Fibroblast of skin of left biceps (primary cell): Measurements from ENCODE around the gene ITGA7.

Experiments
- DNase-seq, 2 experiments: peaks; one replicate each; pipeline ENCODE4 v3.0.0-alpha.2; 2013; ENCODE audit warnings: low read depth in 2 of 2

ITGA7 gene

DNA sequence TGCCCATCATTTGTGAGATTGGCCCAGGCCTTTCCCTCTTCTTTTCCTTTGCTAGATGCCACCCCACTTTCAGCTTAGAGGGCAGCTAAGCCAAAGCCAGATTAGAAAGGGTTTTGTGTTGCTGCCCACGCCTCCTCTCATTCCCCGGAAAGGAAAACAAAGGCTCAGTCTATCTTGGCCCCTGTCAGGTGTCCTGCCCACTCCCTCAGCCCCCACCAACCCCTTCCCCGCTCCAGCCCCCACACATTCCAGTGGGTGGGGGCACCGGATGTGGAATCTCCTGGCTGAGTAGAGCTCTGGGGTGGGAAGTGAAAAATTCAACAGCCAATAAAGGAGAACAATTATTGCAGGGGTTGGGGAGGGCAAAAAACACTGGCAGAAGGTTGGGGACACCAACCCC lies 10.3 kb upstream of the ITGA7 start:
- DNase-seq: no peak

DNA sequence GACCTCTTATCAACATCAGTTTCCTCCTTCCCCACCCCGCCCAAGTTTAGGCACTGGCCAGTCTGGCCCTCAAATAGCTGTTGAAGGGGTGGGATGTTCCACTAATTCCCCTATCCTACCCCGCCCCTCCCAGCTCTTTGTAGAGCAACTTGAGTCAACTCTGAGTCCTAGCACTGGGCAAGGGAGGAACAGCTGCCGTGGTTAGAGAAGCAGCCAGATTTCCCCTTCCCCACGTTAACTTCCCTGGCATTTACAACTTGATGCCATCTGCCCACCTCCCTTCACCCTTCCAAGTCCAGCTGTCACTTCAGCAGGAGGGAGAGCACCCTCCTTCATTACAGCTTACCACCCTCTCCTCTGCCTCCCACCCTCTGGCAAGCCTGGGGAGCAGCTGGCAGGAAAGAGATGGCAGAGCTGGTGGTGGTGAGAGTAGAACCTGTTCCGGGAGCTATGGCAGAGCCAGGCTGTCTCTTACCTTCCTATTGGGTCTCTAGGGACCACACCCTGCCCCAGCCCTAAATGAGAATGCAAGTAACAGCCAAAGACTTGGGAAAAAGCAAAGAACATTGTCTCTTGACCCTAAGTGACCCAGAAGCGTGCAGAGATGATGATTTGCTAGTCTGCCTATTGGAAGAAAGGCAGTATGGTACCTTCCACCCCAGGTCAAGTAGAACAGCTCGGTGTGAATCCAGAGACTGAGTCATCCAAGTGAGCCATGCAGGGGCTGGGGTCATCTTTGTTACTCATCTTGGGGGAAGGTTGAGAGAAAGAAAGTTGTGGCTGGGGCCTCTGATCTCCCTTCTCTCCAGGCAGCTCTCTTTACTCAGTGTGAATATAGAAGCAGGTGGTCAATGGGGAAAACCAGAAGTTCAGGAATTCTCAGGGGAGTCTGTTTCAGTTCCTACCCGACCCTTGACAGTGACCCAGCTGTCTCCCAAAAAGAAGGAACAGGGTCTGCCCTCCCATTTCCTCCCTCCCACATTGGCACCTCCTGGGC lies 9.6 kb upstream of the ITGA7 start:
- DNase-seq: no peak

DNA sequence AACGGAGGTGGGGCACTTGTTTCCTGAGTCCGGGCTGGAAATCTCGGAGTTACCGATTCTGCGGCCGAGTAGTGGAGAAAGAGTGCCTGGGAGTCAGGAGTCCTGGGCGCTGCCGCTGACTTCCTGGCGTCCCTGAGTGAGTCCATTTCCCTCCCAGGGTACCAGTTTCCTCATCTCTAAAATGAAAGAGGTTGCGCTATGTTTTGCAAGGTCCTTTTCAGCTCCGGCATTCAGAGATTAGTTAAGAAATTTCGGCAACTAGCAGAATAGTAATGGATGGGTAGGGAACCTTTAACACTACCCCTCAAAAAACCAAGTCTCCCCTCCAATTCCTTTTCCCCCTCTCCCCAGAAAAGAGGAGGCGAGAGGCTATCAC lies 8.9 kb upstream of the ITGA7 start:
- DNase-seq: no peak

DNA sequence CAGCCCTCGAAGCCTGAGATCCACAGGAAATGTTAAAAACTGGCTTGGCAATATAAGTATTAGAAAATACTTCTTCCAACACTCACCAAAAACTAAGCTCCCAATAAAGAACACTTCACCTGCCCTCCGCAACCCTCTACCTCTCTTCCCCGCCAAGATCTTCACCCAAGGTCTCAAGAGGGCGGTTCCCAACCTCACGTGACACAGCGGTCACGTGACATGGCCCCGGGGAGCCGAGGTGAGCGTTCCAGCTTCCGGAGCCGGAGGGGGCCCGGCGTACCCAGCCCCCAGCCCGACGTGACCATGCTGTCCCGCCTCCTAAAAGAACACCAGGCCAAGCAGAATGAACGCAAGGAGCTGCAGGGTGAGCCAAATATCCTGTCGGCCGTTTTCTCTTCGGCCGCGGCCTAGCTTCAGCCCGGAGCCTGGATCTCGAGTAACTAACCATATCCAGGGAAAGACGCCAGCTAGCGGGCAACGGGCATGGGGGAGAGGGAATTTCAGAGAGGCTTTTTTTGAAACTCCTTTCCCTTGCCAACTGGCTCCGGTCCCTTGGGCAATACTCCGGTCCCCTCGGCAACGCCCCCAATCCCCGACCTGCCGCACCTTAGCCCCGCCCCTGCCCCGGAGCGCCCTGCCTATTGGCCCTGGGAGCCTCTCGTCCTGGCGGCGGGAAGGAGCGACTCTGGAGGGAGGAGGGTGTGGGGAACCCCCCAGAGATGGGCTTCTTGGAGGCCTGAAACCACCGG lies 8.3 kb upstream of the ITGA7 start, which contains the start of gene BLOC1S1:
Gene BLOC1S1, plus strand, starts transcription at position 214 of the 749 bp plus-strand sequence. Its CDS starts 6 bp downstream, at position 220.
- DNase-seq: peak; percentile 88 to 90

DNA sequence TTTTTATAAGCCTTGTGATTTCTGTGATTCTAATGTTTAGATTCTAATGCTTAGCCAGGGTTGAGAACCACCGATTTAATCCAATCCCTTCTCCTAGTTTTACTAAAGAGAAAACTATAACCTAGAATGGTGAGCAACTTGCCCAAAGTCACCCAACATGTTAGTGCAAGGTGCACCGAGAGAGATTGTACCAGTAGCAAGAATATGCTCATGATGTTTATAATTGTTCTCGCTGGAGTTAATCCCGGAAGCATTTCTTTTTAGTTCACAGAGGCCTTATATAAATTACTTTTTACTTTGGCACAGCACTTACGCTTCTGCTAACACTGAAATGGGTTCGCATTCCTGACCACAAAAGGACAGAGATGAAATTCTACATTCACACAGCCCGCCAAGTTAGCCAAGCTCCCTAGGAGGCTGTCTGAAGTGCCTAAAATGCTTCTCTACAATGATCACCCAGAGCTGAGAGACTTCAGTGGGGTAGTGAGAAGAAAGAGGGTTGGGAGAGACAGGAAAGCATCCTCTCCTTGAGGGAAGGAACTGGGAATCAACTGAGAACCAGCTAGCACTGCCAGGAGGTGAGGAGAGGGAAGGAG lies 7.6 kb upstream of the ITGA7 start:
- no peak for DNase-seq

DNA sequence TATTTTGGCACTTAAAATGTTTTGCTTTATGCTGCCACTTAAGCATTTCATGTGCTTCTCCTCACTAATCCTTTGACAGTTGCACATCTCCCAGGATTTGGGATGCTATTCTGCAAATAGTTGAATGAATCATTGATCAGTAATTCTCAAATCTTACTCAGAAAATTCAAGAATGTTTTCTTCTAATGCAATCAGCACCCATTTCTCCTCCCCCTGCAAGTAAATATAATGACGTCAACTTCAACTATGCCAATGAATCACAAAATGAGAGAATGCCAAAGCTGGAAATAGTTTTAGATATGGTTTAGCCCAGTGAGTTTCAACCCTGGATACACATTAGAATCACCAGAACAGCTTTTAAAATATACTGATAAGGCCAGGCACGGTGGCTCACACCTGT lies 6.0 kb upstream of the ITGA7 start:
- peak; percentile 74 to 76 for DNase-seq

DNA sequence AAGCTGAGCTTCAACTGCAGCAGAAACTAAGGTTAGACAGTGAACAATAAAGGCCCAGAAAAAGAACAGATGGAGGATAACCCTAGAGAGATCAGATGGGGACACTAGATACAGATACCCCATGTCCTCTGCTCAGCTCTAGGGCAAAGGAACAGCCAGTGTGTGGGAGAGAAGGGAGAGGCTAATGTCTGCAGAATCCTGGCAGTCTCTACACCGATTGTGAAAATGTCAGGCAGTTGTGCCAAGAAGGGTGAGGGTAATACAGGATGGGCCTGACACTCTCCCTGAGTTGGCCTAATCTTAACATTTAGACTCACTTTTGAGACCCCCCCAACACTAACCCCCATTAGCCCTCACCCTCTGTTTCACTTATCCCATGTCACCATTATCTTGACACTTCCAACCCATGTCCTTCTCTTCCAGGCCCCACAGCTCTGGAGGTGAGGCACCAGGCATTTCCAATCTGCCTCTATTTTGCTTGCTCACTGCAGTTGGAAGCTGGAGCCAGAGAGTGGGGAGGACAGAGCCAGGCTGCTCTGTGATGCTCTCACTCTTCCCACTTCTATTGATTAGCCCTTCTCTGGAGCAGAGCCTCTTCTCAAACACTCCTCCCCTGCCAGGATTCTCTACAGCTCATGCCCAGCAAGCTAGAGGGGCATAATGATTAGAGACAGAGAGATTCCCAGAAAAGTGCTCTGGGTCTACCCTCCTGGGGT lies 5.2 kb upstream of the ITGA7 start:
- no peak for DNase-seq

DNA sequence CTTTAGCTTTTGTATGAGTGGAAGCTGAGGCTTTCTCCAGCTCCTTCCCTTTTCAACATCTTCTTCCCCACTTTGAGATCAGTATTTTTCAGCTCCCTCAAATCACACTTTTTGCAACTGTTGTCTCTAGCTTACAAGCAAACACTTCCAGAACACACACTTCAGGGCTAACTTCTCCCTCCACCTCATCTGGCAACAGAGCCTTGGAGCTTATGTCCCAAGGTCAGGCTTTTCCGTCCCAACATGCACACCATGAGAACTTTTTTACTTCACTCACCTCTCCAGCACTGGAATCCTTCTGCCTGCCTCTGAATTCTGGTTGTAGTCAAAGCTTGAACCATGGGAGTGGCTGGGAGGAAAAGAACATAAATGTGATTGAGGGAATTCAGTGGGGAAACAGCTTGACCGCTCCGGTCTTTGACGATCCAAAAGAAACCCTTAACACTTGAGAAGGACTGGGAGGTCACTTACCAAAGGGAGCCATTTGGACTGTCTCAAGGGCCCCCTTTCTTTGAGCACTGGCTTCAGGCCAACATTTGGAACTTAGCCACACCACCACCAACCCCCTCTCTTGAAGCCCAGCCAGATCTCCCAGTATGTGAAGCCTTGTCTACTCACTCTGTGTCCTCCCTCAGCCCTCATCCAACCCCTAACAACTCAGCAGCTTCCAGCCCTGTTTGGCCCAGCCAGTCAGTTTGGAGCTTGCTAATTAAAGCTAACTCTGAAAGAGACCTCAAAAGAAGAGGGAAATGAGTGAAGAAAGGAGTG lies 4.3 kb upstream of the ITGA7 start:
- DNase-seq: no peak

DNA sequence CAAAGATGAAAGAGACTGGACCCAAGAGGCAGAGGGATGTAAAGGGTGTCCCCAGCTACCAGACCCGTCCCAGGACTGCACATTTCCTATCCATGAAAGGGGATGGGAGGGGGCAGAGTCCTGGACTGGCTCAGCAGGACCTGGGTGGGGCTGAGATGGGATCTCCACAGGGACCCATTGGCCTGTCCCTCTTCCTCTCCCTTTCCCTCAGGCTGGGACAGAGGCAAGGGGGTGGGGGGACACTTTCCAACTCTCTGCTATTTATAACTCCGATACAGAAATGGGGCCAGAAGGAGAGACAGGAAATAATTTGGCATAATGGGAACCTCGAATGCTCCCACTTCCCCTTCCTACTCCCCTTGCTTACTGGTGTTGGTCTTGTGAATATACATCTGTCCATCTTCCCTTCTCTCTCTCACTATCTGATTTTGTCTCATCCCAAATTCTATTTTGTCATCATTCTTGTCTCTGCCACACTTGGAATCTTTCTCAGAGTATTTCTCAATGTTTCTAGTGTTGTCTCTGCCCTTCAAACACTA lies 1.1 kb upstream of the ITGA7 start:
- no peak for DNase-seq

DNA sequence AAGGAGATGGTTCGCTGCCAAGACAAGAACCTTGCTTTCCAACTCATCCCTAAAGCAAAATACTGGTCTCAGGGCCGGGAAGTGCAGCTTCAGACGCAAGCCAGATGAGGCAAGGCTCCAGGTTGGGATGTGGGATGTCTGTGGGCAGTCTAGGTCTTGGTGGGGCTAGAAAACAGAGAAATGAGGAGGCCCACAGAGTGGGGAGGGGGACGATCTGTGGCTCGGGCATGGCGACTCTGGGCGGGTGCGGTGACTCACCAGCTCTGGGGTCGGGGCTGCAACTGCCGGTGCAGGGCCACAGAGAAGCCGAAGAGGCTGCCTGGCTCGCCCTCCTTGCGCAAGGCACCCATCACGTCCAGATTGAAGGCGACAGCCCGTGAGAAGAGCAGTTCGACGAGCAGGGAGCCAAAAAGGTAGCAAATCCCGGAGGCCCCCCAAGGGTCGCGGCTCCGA lies 459 bp downstream of the ITGA7 start:
- no peak for DNase-seq

DNA sequence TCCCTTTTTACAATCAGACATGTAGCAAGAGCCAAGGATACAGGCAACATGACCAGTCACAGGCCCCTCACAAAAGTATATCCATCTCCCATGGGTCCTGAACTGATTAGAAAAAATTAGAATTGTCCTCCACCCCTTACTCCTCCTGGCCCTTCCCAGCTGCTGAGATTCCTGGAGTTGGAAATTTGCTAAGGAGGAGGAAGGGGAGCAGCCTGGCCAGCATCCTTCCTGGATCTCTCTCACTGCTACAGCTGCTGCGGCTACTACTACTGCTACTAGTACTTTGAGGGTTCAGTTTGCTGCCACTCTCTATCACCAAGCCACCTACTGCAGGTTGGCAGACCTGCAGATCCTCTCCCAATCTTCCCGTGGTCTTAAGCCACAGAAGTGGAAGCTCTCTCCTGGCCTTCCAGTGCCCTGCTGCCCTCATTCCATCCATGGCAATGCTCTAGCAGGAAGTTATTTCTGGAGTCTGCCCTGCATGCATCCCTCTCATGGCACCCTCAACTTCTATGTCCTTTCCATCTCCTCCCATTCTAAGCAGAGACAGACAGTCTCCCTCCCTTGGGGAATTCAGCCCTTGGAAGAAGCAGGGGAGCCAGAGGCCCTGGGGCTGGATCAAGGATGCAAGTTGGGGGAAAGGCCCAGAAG lies 1.0 kb downstream of the ITGA7 start:
- no peak for DNase-seq

DNA sequence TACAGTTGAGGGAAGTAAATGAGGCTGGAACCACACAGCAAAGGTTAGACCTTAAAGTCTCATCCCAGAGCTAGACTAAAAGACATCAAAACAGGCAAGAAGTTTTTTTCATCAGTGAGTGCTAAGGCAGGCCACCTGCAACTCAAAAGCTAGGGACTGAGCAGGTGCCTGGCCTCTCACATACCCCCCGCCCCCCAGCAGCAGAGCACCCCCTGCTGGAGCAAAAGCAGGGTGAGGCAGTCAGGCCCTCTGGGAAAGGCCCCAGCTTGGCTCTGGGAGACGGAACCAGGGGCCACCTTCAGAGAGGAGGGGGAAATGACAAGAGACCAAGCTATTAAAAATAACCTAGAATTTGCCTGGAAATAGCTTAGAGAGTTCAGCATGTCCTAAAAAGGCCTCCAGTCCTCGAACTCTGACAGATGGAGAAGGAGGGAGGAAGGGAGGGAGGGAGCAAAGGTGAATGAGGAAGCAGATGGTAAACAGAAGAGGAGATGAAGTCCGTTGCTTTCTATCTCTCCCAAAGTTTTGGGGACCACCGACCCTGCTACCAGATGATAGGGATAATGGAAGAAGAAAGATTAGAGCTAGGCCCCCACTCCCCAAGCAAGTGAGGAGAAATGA lies 1.8 kb downstream of the ITGA7 start:
- no peak for DNase-seq

DNA sequence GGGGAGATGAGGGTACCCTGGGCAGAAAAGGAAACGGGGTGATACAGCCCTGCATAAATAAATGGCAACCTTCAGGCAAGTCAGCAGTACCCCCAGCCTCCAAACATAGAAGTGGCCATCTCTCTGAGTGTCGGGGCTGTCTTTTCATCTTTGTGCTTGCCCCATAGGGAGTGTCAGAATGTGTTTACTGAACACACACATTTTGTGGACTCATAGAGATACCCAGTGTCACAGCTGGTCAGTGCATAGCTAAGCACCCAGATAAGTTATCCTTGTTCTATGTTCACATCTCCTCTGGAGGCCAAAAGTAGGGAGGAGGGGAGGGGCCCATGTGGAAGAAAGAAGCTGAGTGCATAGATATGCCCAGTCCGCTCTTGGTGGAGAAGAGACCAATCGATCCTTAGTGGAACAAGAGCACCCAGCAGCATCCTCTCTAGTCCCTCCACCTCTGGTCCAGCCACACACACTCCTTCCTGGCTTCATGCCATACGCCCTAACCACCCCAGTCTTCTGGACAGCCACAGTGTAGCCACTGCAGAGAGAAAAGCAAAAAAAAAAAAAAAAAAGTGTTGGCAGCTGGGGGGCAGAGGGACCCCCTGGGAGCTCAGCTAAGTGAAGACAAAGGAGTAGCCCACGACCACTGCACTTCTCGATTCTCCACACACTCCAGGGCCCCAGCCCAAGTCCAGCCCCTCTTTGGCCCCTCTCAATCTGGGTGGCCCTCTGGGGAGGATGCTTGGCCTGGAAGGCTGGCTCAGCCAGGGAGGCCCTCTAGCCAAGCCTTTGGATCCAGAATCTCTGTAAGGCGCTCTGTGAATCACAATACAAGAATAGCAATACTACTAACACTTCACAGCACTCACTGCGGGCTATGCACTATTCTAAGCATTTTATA lies 2.6 kb downstream of the ITGA7 start:
- DNase-seq: no peak

DNA sequence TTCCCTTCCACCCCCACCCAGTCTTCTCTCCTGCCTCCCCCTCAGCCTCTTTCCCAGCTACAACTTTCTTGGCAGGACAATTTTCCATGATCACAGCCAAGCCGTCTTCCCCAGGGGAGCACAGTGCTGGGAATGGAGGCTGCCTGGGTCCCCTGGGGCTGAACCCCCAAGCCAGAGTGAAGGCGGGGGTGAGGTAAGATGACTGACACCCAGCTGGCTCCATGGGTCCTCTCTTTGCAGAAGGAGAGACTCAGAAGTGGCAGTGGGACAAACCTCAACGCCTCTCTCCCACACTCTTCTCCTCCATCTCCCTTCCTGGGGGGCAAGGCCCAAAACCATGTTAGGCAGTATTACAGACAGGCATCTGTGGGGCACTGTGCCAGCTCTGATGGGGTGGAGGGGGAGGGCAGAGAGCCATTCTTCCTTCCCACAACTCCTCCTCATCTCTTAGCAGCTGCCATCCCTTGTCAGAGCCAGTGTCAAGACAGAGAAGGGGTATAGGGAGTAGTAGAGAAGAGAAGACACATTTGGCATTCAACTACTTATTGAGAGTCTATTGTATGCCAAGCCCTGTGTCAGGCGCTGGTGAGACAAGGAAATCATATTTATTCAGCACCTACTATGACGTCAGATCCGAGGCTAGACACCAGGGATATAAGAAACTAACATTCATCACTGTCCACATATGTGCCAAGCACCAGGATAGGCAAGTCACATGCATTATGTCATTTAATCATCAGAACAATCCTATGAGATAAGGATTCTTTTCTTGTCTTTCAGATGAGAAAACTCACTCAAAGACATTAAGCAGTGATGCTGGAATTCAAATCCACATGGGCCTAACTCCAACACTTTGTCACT lies 3.6 kb downstream of the ITGA7 start:
- no peak for DNase-seq

DNA sequence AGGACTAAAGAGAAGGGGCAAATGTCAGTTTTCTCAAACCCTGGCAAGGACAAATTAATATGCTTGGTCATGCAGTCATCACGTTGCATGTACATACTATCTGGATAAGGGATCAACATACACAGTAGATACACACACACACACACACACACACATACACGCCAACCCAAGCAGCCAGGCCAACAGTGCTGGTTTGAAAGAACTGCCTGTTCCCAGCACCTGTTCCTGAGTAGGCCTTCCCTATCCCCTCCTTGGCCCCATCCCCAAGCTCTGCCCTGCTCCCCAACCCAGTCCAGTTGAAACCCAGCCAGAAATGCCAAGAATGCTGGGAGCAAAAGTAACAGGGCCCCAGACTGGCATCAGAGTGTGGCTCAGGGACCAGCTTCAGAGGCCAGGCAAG lies 4.4 kb downstream of the ITGA7 start:
- DNase-seq: no peak

DNA sequence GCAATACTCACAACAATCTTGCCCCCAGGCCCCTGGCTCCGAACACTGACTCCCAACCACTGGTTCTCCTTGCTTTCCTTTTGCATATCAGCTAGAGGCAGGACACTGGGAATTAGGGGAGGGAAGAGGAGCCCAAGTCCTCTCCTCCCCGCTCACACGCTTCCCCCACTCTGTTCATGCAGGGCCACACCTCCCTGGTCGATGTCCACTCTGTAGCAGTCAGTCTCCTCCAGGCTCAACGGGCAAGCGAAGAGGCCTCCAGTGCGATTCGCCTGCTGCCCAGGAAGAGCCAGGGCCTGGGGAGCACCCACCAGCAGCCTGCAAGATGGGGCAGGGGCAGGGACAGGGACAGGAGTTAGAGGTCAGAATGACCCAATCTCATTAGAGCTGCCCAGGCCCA lies 4.8 kb downstream of the ITGA7 start:
- DNase-seq: no peak

DNA sequence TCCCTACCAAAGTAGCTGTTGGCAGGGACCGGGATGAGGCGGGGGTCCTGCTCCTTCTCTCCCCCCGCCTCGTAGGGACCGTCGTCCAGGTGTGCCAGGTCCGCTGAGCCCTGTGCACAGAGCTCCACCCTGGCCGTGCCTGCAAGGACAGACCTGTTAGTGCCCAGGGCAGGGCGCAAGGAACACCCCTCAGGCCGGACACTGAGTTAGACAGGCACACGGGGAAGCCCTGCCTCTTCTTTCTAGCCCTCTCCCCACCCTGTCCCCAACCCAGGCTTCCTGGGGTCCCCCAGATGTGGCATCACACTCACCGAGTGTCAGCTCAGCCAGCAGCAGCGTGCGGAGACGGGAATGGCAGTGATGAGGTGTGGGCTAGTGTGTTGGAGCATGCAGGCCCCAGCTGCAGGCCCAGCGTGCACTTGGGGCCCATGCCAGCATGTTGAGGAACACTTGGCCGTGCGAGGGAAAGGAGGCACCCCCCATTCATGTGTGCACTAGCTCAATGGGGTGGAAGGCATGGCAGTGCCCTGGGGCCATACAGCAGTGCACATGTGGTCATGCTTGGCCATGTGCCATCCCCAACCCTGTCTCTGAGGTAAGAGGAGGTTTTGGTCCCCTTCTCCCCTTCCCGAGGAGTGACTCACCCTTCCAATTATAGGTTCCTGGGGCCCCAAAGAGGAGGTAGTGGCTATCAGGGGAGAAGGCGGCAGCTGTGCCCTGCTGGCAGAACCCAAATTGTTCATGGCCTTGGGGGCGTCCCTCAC lies 7.3 kb downstream of the ITGA7 start:
- DNase-seq: no peak
